ENCODE data around the gene LRRC56.
"Not testable (repeated sequence)": the region's sequence is repeated elsewhere in the genome, so short reads cannot be mapped to it uniquely, and the experiment has no call there.

The LRRC56 gene

GRCh38 chr11:561148-562003, 24.0 kb downstream of the LRRC56 start:
- no peak for DNase-seq

GRCh38 chr11:562046-562645, 24.8 kb downstream of the LRRC56 start:
- DNase-seq: no peak

GRCh38 chr11:563066-563811, 25.9 kb downstream of the LRRC56 start:
- DNase-seq: no peak

- DNase-seq: no peak
Observed at GRCh38 chr11:563812-564578, 26.7 kb downstream of the LRRC56 start.

- DNase-seq: no peak
Observed at GRCh38 chr11:565921-566509, 28.7 kb downstream of the LRRC56 start.

GRCh38 chr11:567011-567628, 29.8 kb downstream of the LRRC56 start:
- no peak for DNase-seq

GRCh38 chr11:567629-568292, 30.4 kb downstream of the LRRC56 start:
- DNase-seq: no peak

- DNase-seq: peak; percentile 85
Observed at GRCh38 chr11:568306-569157, 31.2 kb downstream of the LRRC56 start.

GRCh38 chr11:569158-569885, 32.0 kb downstream of the LRRC56 start:
- DNase-seq: no peak

- no peak for DNase-seq
Observed at GRCh38 chr11:571802-572185, 34.5 kb downstream of the LRRC56 start.

GRCh38 chr11:573146-573759, 35.9 kb downstream of the LRRC56 start:
- no peak for DNase-seq

- not testable (repeated sequence) for DNase-seq
Observed at GRCh38 chr11:574031-574570, 36.8 kb downstream of the LRRC56 start.

- no peak for DNase-seq
Observed at GRCh38 chr11:574632-575312, 37.4 kb downstream of the LRRC56 start.

GRCh38 chr11:575313-575995, 38.1 kb downstream of the LRRC56 start:
- no peak for DNase-seq

- DNase-seq: peak; percentile 85
Observed at GRCh38 chr11:575996-576768, 38.9 kb downstream of the LRRC56 start, which contains the start of gene PHRF1. PHRF1 (plus strand) TSS chr11:576470; CDS start chr11:581513, 5,043 bp downstream.

GRCh38 chr11:576811-577610, 39.7 kb downstream of the LRRC56 start:
- DNase-seq: no peak

Measured in amniotic stem cell (primary cell).